GM23248 (cell line): ENCODE results near the gene ICE1.

Source experiments
- EZH2 ChIP-seq: fragments of 200-600 bp; sonication (generic); IDR thresholded peaks from 2 replicates; pipeline ENCODE4 v1.6.1; 2018; ENCODE audit warnings: antibody characterized with exemption, mild to moderate bottlenecking; ENCODE audit not compliant: insufficient read depth, poor library complexity, severe bottlenecking
- EZH2phosphoT487 ChIP-seq: fragments of 200-600 bp; sonication (generic); IDR thresholded peaks from 2 replicates; pipeline ENCODE4 v1.6.1; 2018; ENCODE audit warnings: antibody characterized with exemption, moderate library complexity, mild to moderate bottlenecking, low read depth; ENCODE audit not compliant: insufficient read depth

- TF ChIP-seq EZH2 (no peak), EZH2phosphoT487 (no peak)
Measured at GRCh38 chr5:5480481-5481111, 58.1 kb downstream of the ICE1 start.
